T47D (cell line): ENCODE data around the gene SPATA20.
A peak's percentile ranks its signal among the peaks of the same experiment; 100 is the strongest.

Experiments
- DNase-seq, 2 experiments: peaks; one replicate each; pipeline versions ENCODE4 v3.0.0 to v3.0.0-alpha.2; 2011 to 2012; ENCODE audit warnings: low read depth in 1 of 2, low spot score in 1 of 2
- JUND ChIP-seq: IDR thresholded peaks from 2 replicates; pipeline ENCODE4 v1.6.1; 2012; ENCODE audit warnings: low read depth
- in situ Hi-C: cut with HindIII; loops from 2 replicates; pipeline ENCODE4 v1.10.0; 2016; ENCODE audit warnings: low sequenced_read_pairs, low pct_unique_long_range_greater_than_20kb

Gene SPATA20

GRCh38 chr17:50527155-50527762, 19.7 kb upstream of the SPATA20 start:
- in situ Hi-C loops: no loop called here
- TF ChIP-seq JUND: no peak
- DNase-seq: no peak

GRCh38 chr17:50527949-50528474, 19.0 kb upstream of the SPATA20 start:
- TF ChIP-seq JUND: no peak
- in situ Hi-C loops: no loop called here
- DNase-seq: no peak

- no peak for DNase-seq
- in situ Hi-C loops: no loop called here
- no peak for TF ChIP-seq JUND
These were observed 17.1 kb upstream of the SPATA20 start for GRCh38 chr17:50529849-50530248.

GRCh38 chr17:50531428-50532025, 15.4 kb upstream of the SPATA20 start:
- no peak for TF ChIP-seq JUND
- DNase-seq: no peak
- in situ Hi-C loops: no loop called here

GRCh38 chr17:50532452-50533024, 14.4 kb upstream of the SPATA20 start, which contains the start of gene EPN3:
EPN3 (plus strand) TSS chr17:50532735; CDS start chr17:50536557, 3,822 bp downstream.
- DNase-seq: peak; percentile 94
- in situ Hi-C loops: no loop called here
- TF ChIP-seq JUND: no peak

DNA sequence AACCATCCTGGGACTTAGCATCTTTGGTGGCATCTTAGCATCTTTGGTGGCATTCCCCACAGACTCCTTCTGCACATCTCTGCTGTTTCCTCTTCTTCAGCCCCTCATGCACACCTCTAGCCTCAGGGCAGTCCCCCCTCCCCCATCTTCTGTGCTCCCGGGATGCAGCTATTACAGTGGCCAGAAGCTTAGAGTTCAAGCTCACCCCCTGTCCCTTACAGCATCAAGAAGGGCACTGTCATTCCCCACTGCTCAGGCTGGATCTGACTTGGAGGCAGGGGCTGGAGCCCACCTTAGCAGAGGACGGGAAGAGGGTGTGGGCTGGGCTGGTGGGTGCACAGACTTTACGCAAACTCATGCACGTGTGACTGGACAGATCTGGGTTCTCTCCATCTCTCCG, 13.8 kb upstream of the SPATA20 start:
- in situ Hi-C loops: no loop called here
- no peak for TF ChIP-seq JUND
- DNase-seq: no peak

DNA sequence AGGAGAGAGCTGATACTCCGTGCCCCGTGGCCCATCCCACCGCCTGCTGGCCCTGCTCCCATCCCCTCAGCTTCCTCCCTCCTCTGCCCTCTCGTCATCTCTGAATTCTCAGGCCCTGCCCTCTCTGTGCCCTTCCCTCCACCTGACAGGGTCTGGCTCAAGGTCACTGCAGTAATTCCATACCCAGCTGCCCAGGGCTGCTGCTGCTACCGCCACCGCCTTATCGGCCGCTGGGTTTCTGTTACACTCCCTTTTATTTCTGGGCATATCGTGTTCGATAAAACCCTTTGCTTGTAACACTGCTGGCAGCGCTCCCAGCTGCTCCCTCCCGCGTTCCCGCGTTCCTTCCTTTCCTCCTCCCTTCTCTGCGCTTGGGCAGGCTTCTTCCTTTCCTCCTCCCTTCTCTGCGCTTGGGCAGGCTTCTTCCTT, 13.2 kb upstream of the SPATA20 start:
- TF ChIP-seq JUND: no peak
- in situ Hi-C loops: no loop called here
- no peak for DNase-seq

GRCh38 chr17:50534222-50534978, 12.6 kb upstream of the SPATA20 start:
- in situ Hi-C loops: no loop called here
- TF ChIP-seq JUND: no peak
- peak; percentile 91 to 95 for DNase-seq

DNA sequence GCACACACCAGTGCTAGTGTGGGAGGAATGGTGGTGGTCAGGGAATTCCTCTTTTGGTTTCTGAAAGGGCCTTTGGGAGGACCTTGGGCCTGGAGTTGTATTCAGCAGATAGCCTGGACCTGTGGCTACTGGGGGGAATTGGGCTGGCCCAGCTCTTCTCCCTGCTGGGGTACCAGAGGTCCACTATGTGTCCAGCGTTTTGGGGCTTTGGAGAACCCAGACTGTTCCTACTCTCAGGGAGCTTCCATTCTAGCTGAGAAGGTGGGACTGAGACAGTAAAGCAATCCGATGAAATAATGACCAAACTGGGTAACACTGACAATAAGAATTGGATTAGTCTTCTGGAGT, 12.0 kb upstream of the SPATA20 start:
- no peak for DNase-seq
- in situ Hi-C loops: no loop called here
- TF ChIP-seq JUND: no peak

- in situ Hi-C loops: no loop called here
- no peak for DNase-seq
- TF ChIP-seq JUND: no peak
These were observed 11.6 kb upstream of the SPATA20 start for GRCh38 chr17:50535407-50535806.

- in situ Hi-C loops: no loop called here
- TF ChIP-seq JUND: no peak
- no peak for DNase-seq
These were observed 10.0 kb upstream of the SPATA20 start for GRCh38 chr17:50536683-50537646.

DNA sequence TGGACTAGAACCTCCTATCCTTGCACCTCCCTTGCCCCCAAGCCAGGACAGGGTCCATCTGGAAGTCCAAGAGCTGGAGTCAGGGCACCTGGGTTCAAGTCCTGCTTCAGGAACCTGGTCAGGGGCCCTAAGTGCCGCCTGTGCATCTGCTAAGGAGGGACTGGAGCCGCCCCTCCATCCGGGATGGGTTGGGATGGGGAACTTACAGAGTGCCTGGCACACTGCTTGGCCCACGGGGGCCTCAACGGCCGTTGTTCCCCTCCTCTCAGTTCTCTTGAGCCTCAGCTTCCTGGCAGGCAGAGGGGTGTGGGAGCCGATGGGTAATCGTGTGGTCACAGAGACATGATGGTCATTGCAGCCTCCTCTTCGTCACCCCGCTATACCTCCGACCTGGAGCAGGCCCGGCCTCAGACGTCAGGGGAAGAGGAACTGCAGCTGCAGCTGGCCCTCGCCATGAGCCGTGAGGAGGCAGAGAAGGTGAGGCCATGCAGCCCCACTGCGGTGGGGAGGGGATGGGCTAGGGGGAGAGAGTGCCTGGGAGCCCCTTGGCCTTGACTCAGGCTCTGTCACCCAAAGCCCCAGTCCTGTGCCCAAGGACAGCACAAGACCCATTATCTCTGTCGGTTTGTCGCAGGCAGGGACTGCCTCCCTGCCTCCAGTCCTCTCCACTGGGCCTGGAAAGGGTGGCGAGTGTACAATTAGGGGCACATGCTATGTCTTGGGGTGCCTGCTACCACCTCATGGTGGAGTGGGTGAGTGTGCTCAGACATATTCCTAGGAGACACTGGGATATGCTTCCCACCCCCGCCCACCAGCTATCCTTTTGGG, 9.0 kb upstream of the SPATA20 start:
- in situ Hi-C loops: no loop called here
- DNase-seq: no peak
- TF ChIP-seq JUND: no peak
